ENCODE data around the gene TMEM121B.

GRCh38 chr22:17145021-17145680 is 24.0 kb upstream of the TMEM121B start:
- TF ChIP-seq EGR1 (IDR thresholded peaks at IDR 0.05) (no peak), FOXM1 (IDR thresholded peaks at IDR 0.05; ENCODE audit: borderline replicate concordance, low read depth) (no peak), YY1 (IDR thresholded peaks at IDR 0.05; ENCODE audit: low read depth) (no peak), RAD21 (IDR thresholded peaks at IDR 0.05; ENCODE audit: low read depth) (no peak), MAX (IDR thresholded peaks at IDR 0.05) (no peak), EP300 (IDR thresholded peaks at IDR 0.05; ENCODE audit: borderline replicate concordance) (no peak), USF1 (IDR thresholded peaks at IDR 0.05) (no peak), REST (IDR thresholded peaks at IDR 0.05; ENCODE audit: low read depth) (no peak)
